Activated naive CD4-positive, alpha-beta T cell treated with anti-CD3 and anti-CD28 coated beads, Interleukin-2, amount 10 ng/mL, durations not matched to agents 7 days and 5 days (primary cell): ENCODE data around the gene TRIM28.
"Not testable (repeated sequence)": the region's sequence is repeated elsewhere in the genome, so short reads cannot be mapped to it uniquely, and the experiment has no call there.

Source experiments
- CTCF ChIA-PET: fragments of 350-600 bp; sonication (Branson Sonifier 250); formaldehyde crosslinking; loops from one replicate; lab custom pipeline; 2021; ENCODE audit warnings: antibody characterized with exemption; lab: Charles Lee
- DNase-seq: peaks from one replicate; pipeline ENCODE4 v3.0.0-alpha.2; 2020
- H3K27ac Mint-ChIP-seq: one replicate; pipeline ENCODE4 v1.8.0; 2021; ENCODE audit warnings: mild to moderate bottlenecking, moderate library complexity, mixed read lengths
- H3K27me3 Mint-ChIP-seq: one replicate; pipeline ENCODE4 v1.8.0; 2021; ENCODE audit warnings: mild to moderate bottlenecking, mixed read lengths
- H3K36me3 Mint-ChIP-seq: one replicate; pipeline ENCODE4 v1.8.0; 2021; ENCODE audit warnings: mixed read lengths
- H3K4me1 Mint-ChIP-seq: one replicate; pipeline ENCODE4 v1.8.0; 2021; ENCODE audit warnings: mixed read lengths
- H3K4me3 Mint-ChIP-seq: one replicate; pipeline ENCODE4 v1.8.0; 2021; ENCODE audit warnings: mild to moderate bottlenecking, moderate library complexity, mixed read lengths
- H3K9me3 Mint-ChIP-seq: one replicate; pipeline ENCODE4 v1.8.0; 2021; ENCODE audit warnings: mixed read lengths

Gene TRIM28

GRCh38 chr19:58577581-58577980 lies 33.7 kb downstream of the TRIM28 start:
- not testable (repeated sequence) for H3K4me3 Mint-ChIP-seq, H3K9me3 Mint-ChIP-seq, H3K27ac Mint-ChIP-seq, H3K36me3 Mint-ChIP-seq, DNase-seq, H3K27me3 Mint-ChIP-seq
- CTCF ChIA-PET: interaction anchor here (1.0 to 9.4 kb wide), 2 partner anchors 59 to 63 kb away, joined by 3 to 109 read pairs; partner anchors contain the start of gene ZBTB45
- H3K4me1 Mint-ChIP-seq: peaks cover 49% of the 10 kb centered on the region

- Mint-ChIP-seq H3K27ac (no peak overlapping the region), H3K4me3 (no peak overlapping the region)
These were observed 34.4 kb downstream of the TRIM28 start for GRCh38 chr19:58578012-58578925.

DNA sequence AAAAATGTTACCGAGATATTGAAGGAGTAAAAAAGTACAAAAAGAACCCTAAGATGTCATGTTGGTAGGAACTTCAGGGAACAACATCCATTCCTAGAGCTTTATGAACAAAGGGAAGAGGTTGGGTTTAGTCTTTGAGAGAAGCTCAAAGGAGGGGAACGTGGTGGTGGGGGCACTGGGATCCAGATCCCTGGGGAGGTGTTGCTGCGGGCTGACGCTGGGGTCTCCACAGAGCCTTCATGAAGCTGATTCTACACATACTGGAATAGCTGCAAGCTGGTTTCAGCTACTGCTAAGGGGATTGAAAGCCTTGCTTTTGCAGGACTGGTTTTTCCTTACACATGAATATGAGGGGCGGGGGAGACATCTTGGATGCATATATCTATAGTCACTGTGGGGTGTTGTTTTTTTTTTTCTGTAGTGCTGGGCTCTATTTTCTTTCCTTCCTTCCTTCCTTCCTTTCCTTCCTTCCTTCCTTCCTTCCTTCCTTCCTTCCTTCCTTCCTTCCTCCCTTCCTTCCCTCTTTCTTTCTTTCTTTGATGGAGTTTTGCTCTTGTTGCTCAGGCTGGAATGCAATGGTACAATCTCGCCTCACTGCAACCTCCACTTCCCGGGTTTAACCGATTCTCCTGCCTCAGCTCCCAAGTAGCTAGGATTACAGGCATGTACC lies 35.7 kb downstream of the TRIM28 start:
- Mint-ChIP-seq H3K4me1 (peaks cover 34% of the 10 kb centered on the region), H3K9me3 (no peaks in the 10 kb centered on the region), H3K27ac (no peak overlapping the region), H3K27me3 (no peaks in the 10 kb centered on the region), H3K36me3 (peaks cover 14% of the 10 kb centered on the region), H3K4me3 (no peak overlapping the region)
- CTCF ChIA-PET: interaction anchor here (0.9 to 9.4 kb wide), 3 partner anchors 61 to 91 kb away, joined by 3 to 109 read pairs (median 21); partner anchors contain the start of gene ZBTB45
- DNase-seq: no peak

More at GRCh38 chr19:58578012-58578925, 34.4 kb downstream of the TRIM28 start:
- DNase-seq: no peak
- CTCF ChIA-PET: interaction anchor here (1.0 to 9.4 kb wide), 2 partner anchors 59 to 64 kb away, joined by 3 to 109 read pairs; partner anchors contain the start of gene ZBTB45
- Mint-ChIP-seq H3K27me3 (no peaks in the 10 kb centered on the region), H3K36me3 (peaks cover 12% of the 10 kb centered on the region), H3K9me3 (no peaks in the 10 kb centered on the region), H3K4me1 (peaks cover 48% of the 10 kb centered on the region)

DNA sequence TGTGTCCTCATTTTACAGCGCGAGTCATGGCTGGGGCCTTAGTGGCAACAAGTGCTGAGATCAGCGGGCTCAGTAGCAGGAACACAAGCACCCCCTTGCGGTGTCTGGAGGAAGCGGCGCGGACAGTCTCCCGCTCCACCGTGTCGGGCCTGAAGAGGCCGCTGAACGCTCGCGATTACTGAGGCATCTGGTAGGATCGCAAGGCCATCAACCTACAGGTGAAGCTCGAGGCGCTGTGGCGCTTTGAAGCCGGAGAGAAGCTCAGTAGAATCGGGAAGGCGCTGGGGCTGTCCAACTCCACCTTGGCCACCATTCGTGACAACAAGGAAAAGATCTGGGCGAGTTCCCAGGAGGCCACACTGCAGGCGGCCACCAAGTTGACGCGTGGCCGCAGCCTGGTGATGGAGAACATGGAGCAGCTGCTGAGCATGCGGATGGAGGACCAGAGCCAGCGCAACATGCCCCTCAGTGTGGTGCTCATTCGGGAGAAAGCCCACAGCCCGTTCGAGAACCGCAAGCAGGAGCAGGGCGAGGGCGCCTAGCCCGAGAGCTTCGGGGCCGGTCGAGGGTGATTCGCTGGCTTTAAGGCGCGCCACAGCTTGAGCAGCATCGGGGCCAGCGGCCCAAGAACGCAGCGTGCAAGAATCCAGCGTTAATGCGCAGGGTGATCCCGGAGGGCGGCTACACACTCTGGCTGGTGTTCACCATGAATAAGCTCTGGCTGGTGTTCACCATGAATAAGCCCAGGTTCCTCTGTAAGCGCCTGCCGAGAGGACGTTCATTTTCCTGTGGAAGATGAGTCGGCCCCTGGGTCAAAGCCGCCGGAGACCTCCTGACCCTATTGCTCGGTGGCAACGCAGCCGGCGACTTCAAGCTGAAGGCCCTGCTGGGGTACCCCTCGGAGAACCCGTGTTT lies 37.6 kb downstream of the TRIM28 start:
- Mint-ChIP-seq H3K36me3 (peaks cover 14% of the 10 kb centered on the region), H3K9me3 (no peaks in the 10 kb centered on the region), H3K4me1 (peaks cover 24% of the 10 kb centered on the region), H3K27me3 (no peaks in the 10 kb centered on the region), H3K4me3 (no peak overlapping the region), H3K27ac (peak overlapping the region; percentile 82)
- CTCF ChIA-PET: interaction anchor here (0.7 to 9.4 kb wide), 15 partner anchors 10 to 235 kb away, joined by 3 to 109 read pairs (median 4); partner anchors contain the start of genes CHMP2A, TRIM28 and ZBTB45
- peak; percentile 95 for DNase-seq

GRCh38 chr19:58582985-58583384 lies 39.1 kb downstream of the TRIM28 start:
- Mint-ChIP-seq H3K27ac (no peak overlapping the region), H3K4me1 (peaks cover 22% of the 10 kb centered on the region), H3K36me3 (peaks cover 12% of the 10 kb centered on the region), H3K27me3 (no peaks in the 10 kb centered on the region), H3K9me3 (no peaks in the 10 kb centered on the region), H3K4me3 (no peak overlapping the region)
- CTCF ChIA-PET: interaction anchor here (9.4 kb wide), 1 partner anchor 64 kb away, joined by 109 read pairs; the partner anchor contains the start of gene ZBTB45
- no peak for DNase-seq

- DNase-seq: no peak
- Mint-ChIP-seq H3K4me1 (peaks cover 11% of the 10 kb centered on the region), H3K9me3 (no peaks in the 10 kb centered on the region), H3K36me3 (peaks cover 12% of the 10 kb centered on the region), H3K27ac (no peak overlapping the region), H3K27me3 (no peaks in the 10 kb centered on the region), H3K4me3 (no peak overlapping the region)
- CTCF ChIA-PET: no interaction called here
These were observed 40.9 kb downstream of the TRIM28 start for GRCh38 chr19:58584498-58585441.

GRCh38 chr19:58585442-58586132 lies 41.7 kb downstream of the TRIM28 start:
- peaks cover 10% of the 10 kb centered on the region for H3K4me1 Mint-ChIP-seq
- H3K27me3 Mint-ChIP-seq: no peaks in the 10 kb centered on the region
- CTCF ChIA-PET: no interaction called here
- peaks cover 12% of the 10 kb centered on the region for H3K36me3 Mint-ChIP-seq
- DNase-seq: no peak
- H3K27ac Mint-ChIP-seq: no peak overlapping the region
- no peaks in the 10 kb centered on the region for H3K9me3 Mint-ChIP-seq
- no peak overlapping the region for H3K4me3 Mint-ChIP-seq

DNA sequence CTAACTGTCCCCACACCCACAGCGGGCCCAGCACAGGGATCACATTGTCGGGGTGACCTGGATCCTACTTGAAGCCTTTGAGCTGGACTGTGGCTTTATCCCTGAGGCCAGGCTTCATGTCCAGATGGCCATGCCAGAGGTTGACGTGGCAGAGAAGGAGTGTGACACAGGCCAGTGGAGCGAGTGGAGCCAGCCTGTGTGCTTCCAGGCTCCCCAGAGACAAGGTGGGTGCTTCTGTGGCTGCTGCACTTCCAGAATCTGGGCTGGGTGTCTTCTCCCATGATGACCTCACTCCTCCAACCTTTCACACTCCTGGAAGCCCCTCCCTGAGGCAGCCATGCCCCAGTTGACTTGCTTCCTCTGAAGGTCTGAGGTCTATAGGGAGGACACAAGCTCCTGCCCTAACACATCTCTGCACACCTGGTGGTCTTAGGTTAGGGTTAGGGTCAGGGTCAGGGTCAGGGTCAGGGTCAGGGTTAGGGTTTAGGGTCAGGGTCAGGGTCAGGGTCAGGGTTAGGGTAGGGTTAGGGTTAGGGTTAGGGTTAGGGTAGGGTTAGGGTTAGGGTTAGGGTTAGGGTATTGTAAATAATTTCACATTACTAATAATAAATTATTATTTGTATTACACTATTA lies 42.4 kb downstream of the TRIM28 start:
- DNase-seq: no peak
- Mint-ChIP-seq H3K27me3 (no peaks in the 10 kb centered on the region), H3K27ac (no peak overlapping the region), H3K4me3 (no peak overlapping the region), H3K36me3 (peaks cover 11% of the 10 kb centered on the region), H3K4me1 (peaks cover 3% of the 10 kb centered on the region), H3K9me3 (no peaks in the 10 kb centered on the region)
- CTCF ChIA-PET: no interaction called here
